ENCODE data around the gene C1orf87.

GRCh38 chr1:59978026-59978425 lies 95.5 kb downstream of the C1orf87 start:
- TF ChIP-seq CTCF (IDR thresholded peaks at IDR 0.05; ENCODE audit: insufficient read depth, low read length, poor library complexity, severe bottlenecking) (no peak), EZH2phosphoT487 (conservative IDR thresholded peaks at IDR 0.05; ENCODE audit: low read length) (no peak)

Measured in SU-DHL-6 (cell line).